HL-60 (cell line): ENCODE results near the gene BRME1.

Source experiments
- DNase-seq, 2 experiments: peaks; one replicate each; pipeline ENCODE4 v3.0.0-alpha.2; 2010 to 2020; ENCODE audit warnings: low read depth in 1 of 2, low spot score in 1 of 2
- H3K27ac ChIP-seq: fragments of 250-450 bp; sonication (Bioruptor Pico); replicated peaks from 2 replicates; pipeline ENCODE4 v1.5.1; 2020; ENCODE audit warnings: mild to moderate bottlenecking, moderate library complexity
- H3K27me3 ChIP-seq: fragments of 250-450 bp; sonication (Bioruptor Pico); 2 replicates; pipeline ENCODE4 v1.5.1; 2021; ENCODE audit warnings: mild to moderate bottlenecking, moderate library complexity; ENCODE audit not compliant: insufficient read depth, poor library complexity, severe bottlenecking
- H3K4me3 ChIP-seq: replicated peaks from 2 replicates; pipeline ENCODE4 v1.5.1; 2011; ENCODE audit warnings: mild to moderate bottlenecking, control low read depth, low read length; ENCODE audit not compliant: insufficient read depth
- GABPA ChIP-seq: IDR thresholded peaks from 2 replicates; pipeline ENCODE4 v1.6.1; 2012; ENCODE audit warnings: low read depth
- POLR2AphosphoS5 ChIP-seq: IDR thresholded peaks from 2 replicates; pipeline ENCODE4 v1.6.1; 2012; ENCODE audit warnings: low read depth
- SPI1 ChIP-seq: IDR thresholded peaks from 2 replicates; pipeline ENCODE4 v1.6.1; 2012; ENCODE audit warnings: low read depth, mild to moderate bottlenecking, borderline replicate concordance
- TF ChIP-seq, protein P1 (sequence below): IDR thresholded peaks from one replicate; pipeline ENCODE4 v1.5.1; 2011; ENCODE audit warnings: low read length, control low read depth, inconsistent platforms; ENCODE audit not compliant: insufficient read depth
- TF ChIP-seq, protein P2 (sequence below): IDR thresholded peaks from 2 replicates; pipeline ENCODE4 v1.6.1; 2012; ENCODE audit warnings: low read depth; ENCODE audit not compliant: insufficient replicate concordance

The BRME1 gene

DNA sequence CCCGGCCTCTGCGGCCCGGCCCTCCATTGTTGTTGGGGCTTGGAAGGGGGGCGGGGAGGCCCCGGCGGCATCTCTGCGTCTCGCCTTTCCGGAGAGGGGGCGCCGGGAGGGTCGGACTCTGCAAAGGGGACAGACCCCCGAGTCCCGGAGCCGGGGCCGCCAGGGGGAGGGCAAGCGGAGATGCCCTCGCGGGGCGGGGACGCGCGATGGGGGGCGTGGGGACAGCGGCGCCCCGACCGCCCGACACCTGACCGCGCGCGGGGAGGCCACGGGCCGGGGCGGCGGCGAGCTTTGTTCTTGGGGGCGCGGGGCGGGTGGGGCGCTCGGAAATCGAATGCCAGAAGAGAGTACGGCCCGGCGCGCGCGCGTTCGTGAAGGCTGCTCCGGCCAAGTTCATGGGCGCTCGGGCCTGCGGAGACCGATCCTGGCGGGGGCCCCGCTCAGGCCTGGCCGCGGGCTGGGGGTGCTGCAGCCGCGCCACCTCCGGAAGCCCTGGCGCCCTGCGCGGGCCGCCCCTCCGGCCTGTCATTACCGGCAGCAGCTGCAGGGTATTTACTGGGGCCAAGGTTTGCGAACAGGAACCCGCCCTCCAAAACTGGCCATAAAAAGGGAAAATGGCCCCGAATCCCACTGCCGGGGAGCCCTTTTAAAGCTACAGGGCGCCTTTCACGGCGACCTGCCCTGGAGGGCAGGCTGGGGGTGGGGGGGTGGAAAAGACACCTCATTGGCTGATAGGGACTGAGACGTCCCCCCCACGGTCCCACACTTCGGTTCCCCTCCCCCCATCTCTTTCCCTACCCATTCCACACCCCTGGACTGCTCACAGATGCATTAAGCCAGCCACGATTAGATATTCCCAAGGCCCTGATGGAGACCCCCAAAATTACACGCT is 40.1 kb downstream of the BRME1 start:
- Histone ChIP-seq H3K27me3 (peaks cover 18% of the 10 kb centered on the region), H3K4me3 (peak overlapping the region; percentile 41), H3K27ac (no peak overlapping the region)
- DNase-seq, result no peak
- TF ChIP-seq, protein P1, sequence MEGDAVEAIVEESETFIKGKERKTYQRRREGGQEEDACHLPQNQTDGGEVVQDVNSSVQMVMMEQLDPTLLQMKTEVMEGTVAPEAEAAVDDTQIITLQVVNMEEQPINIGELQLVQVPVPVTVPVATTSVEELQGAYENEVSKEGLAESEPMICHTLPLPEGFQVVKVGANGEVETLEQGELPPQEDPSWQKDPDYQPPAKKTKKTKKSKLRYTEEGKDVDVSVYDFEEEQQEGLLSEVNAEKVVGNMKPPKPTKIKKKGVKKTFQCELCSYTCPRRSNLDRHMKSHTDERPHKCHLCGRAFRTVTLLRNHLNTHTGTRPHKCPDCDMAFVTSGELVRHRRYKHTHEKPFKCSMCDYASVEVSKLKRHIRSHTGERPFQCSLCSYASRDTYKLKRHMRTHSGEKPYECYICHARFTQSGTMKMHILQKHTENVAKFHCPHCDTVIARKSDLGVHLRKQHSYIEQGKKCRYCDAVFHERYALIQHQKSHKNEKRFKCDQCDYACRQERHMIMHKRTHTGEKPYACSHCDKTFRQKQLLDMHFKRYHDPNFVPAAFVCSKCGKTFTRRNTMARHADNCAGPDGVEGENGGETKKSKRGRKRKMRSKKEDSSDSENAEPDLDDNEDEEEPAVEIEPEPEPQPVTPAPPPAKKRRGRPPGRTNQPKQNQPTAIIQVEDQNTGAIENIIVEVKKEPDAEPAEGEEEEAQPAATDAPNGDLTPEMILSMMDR, result no peak
- TF ChIP-seq POLR2AphosphoS5 (no peak), GABPA (no peak)

DNA sequence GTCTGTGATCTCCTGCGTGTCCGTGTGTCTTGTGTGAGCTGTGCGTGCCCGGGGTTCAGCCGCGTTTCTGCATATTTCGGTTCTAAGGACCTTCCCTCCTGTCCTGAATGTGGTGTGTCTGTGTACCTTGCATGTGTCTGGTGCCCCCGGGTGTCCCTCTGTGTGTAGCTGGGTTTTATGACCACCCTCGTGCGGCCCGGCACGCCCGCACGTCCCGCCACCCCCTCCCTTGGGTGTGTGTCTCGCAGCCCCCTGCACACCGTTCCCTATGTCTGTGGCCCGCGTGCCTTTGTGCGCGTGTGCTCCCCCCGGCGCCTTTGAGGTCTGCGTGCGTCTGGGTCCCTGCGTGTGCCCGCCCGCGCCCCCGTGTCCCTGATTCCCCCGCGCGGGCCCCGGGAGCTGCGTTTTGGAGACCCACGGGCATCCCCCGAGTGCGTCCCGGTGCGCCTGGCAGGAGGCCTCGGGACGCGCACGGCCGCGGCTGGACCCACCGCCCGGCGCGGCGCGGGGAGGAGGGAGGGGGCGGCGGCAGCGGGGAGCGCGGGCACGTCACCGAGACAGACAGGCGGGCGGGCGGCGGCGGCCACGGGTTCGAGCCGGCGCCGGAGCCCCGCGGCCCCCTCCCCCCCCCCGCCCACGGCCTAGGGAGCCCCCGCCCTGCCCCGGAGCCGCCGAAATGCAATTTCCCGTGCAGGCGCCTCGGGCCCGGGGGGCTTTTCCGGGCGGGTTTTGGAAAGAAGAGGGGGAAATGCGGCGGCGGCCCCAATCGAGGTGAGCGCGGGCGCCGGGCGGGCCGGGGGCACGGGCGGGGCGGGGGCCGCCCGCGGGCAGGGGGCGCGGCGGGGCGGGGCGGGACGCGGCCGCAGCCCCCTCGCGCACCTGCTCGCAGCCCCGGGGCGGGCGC is 41.0 kb downstream of the BRME1 start:
- no peak for DNase-seq
- no peak overlapping the region for H3K27ac ChIP-seq
- peak overlapping the region; percentile 41 for H3K4me3 ChIP-seq
- H3K27me3 ChIP-seq, result peaks cover 18% of the 10 kb centered on the region
- TF ChIP-seq, protein P2, sequence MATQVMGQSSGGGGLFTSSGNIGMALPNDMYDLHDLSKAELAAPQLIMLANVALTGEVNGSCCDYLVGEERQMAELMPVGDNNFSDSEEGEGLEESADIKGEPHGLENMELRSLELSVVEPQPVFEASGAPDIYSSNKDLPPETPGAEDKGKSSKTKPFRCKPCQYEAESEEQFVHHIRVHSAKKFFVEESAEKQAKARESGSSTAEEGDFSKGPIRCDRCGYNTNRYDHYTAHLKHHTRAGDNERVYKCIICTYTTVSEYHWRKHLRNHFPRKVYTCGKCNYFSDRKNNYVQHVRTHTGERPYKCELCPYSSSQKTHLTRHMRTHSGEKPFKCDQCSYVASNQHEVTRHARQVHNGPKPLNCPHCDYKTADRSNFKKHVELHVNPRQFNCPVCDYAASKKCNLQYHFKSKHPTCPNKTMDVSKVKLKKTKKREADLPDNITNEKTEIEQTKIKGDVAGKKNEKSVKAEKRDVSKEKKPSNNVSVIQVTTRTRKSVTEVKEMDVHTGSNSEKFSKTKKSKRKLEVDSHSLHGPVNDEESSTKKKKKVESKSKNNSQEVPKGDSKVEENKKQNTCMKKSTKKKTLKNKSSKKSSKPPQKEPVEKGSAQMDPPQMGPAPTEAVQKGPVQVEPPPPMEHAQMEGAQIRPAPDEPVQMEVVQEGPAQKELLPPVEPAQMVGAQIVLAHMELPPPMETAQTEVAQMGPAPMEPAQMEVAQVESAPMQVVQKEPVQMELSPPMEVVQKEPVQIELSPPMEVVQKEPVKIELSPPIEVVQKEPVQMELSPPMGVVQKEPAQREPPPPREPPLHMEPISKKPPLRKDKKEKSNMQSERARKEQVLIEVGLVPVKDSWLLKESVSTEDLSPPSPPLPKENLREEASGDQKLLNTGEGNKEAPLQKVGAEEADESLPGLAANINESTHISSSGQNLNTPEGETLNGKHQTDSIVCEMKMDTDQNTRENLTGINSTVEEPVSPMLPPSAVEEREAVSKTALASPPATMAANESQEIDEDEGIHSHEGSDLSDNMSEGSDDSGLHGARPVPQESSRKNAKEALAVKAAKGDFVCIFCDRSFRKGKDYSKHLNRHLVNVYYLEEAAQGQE, result no peak
- TF ChIP-seq, protein P1, result no peak
- TF ChIP-seq POLR2AphosphoS5 (no peak), GABPA (no peak)

DNA sequence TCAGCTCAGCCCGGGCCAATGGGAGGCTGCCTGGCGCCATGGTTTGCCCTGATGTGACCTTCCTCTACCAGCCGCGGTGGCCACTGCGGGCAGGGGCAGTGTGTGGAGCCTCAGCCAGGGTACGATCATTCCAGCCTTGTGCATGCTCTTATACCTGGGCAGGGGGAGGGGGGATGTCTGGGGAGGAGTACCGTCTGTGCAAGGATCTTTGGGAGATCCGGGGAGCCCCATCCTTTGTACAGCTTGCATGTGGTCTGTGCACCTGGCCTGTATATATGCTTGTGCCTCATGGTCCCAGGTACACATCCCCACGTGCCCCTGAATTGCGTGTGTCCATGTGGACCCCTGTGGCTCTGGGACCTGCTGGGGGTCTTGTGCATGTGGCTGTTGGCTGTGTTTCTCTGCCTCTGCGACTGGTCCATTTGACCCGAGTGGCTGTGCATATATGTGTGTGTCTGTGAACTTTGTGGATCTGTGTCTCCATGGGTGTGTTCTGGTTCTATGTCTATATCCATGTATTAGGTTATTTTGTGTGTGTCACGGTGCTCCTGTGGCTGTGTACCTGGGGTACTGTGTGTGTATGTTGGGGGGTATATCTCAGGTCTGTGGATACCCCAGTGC is 41.8 kb downstream of the BRME1 start:
- TF ChIP-seq SPI1 (no peak), GABPA (no peak), POLR2AphosphoS5 (no peak)
- TF ChIP-seq, protein P2, result no peak
- H3K27ac ChIP-seq, result no peak overlapping the region
- H3K27me3 ChIP-seq, result peaks cover 18% of the 10 kb centered on the region
- no peak overlapping the region for H3K4me3 ChIP-seq
- no peak for DNase-seq
